ENCODE measurements around the gene METTL25. TPM values are rescaled to one million over a fixed set of nuclear protein-coding genes. Genes with fewer than 3 reads are reported as not detected.

The METTL25 gene
- total RNA-seq, 1 experiment from 2014 or later, result 11.6 TPM

DNA sequence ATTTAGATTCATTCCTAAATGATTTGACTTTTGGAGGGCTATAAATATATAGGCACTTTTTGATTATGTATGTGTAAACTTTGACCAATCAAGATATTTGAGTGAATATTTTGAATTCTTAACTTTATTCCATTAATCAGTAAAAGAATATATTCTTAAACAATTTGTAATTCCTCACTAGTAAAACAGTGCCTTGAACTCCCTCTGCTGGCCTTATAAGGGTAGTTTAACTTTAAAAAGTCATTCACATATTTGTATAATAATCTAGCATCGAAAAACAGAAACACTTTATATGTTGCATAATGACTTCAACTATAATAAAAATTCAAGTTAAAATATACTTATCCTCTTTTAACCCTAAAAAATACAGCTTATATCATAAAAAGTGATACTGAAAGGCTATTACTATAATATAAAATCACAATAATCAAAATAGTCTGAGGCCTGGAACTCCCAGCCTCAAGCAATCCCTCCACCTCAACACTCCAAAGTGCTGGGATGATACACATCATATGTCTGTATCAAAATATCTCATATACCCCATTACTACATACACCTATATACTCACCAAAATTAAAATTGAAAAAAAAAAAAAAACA, 31.3 kb upstream of the METTL25 start:
- Histone ChIP-seq H4K91ac (ENCODE audit: insufficient read length, low read depth, low read length) (no peak overlapping the region), H3K56ac (ENCODE audit: insufficient read length, low read depth, low read length) (no peak overlapping the region), H3K9ac (ENCODE audit: extremely low read depth, insufficient read length, low read length) (no peak overlapping the region), H2BK5ac (ENCODE audit: insufficient read length, low read length) (no peak overlapping the region), H3K4ac (ENCODE audit: low read depth, low read length) (no peak overlapping the region), H3K9me3 (ENCODE audit: control insufficient read depth, low read depth, low read length) (no peaks in the 10 kb centered on the region), H2BK15ac (ENCODE audit: low read depth, low read length) (no peak overlapping the region), H2BK120ac (ENCODE audit: low read depth, low read length, poor library complexity, severe bottlenecking) (no peak overlapping the region), H3T11ph (ENCODE audit: low read length) (no peak overlapping the region), H3K4me1 (ENCODE audit: insufficient read depth, low read length) (peaks cover 4% of the 10 kb centered on the region; the same call in 1 of the 2 replicates), H3K27ac (ENCODE audit: insufficient read length, low read depth, low read length) (no peak overlapping the region), H2BK12ac (ENCODE audit: insufficient read length, low read depth, low read length) (no peak overlapping the region), H3K27me3 (ENCODE audit: insufficient read depth, low read length) (no peaks in the 10 kb centered on the region), H3K23me2 (ENCODE audit: insufficient read length, low read depth, low read length, poor library complexity, severe bottlenecking) (no peaks in the 10 kb centered on the region), H3K4me2 (ENCODE audit: insufficient read depth, insufficient read length, low read length) (no peak overlapping the region), H2BK20ac (ENCODE audit: low read depth, low read length, poor library complexity, severe bottlenecking) (no peak overlapping the region), H4K5ac (ENCODE audit: insufficient read length, low read depth, low read length) (no peak overlapping the region), H4K20me1 (ENCODE audit: control insufficient read depth, insufficient read depth, insufficient read length) (no peaks in the 10 kb centered on the region), H2AK5ac (ENCODE audit: insufficient read length, low read length) (no peak overlapping the region), H2AFZ (ENCODE audit: low read length) (no peak overlapping the region), H3K79me2 (ENCODE audit: insufficient read depth, low read length) (no peaks in the 10 kb centered on the region), H4K8ac (replicated peaks; ENCODE audit: insufficient read length, low read depth, low read length) (no peak overlapping the region), H3K14ac (ENCODE audit: insufficient read depth, low read length) (no peak overlapping the region), H3K23ac (ENCODE audit: insufficient read length, low read depth, low read length) (no peak overlapping the region), H3K79me1 (ENCODE audit: insufficient read depth, low read depth, low read length, poor library complexity, severe bottlenecking) (no peaks in the 10 kb centered on the region), H3K18ac (ENCODE audit: insufficient read length, low read depth, low read length) (no peak overlapping the region)
- WGBS (ENCODE audit: extremely low coverage, insufficient read length, low lambda C conversion rate), result no CpG with 5 or more reads among the region's 1 CpG
- no peaks in the 10 kb centered on the region; a peak in 1 of 5 replicates for H3K9me3 Mint-ChIP-seq
- H3K27me3 Mint-ChIP-seq (ENCODE audit: low read depth), result no peaks in the 10 kb centered on the region
- peak; percentile 76 for TF ChIP-seq CTCF (conservative IDR thresholded peaks at IDR 0.05)
- H3K36me3 Mint-ChIP-seq (ENCODE audit: insufficient read depth in 1 of 3, low read depth in 3 of 3), result no peaks in the 10 kb centered on the region
- H3K4me1 Mint-ChIP-seq, result peaks cover 14 to 16% of the 10 kb centered on the region in 2 experiments
- no peak overlapping the region for H3K4me3 Mint-ChIP-seq
- DNase-seq, result no peak
- peak overlapping the region in 1 of 3 experiments; percentile 76; a peak in 1 of 7 replicates for H3K27ac Mint-ChIP-seq
